B cell (primary cell): Measurements from ENCODE around the gene GSTP1. TPM values are rescaled to one million over a fixed set of nuclear protein-coding genes. Genes with fewer than 3 reads are reported as not detected.

Experiments used
- ATAC-seq: fragments of 200-7000 bp; cut with Tn5 transposase; one replicate; pipeline ENCODE4 v1.10.0; 2021; ENCODE audit warnings: low read depth, mild to moderate bottlenecking, moderate number of reproducible peaks, moderate library complexity
- CTCF ChIA-PET: fragments of 350-600 bp; sonication (Branson Sonifier 250); formaldehyde crosslinking; loops from one replicate; lab custom pipeline; 2021; ENCODE audit warnings: antibody characterized with exemption, inconsistent platforms; lab: Charles Lee
- POLR2A ChIA-PET: fragments of 350-600 bp; sonication (Branson Sonifier 250); formaldehyde crosslinking; loops from one replicate; lab custom pipeline; 2021; ENCODE audit warnings: antibody characterized with exemption; lab: Charles Lee
- DNase-seq: peaks from one replicate; pipeline ENCODE4 v3.0.0; 2013
- H2AFZ ChIP-seq: 2 replicates; pipeline ENCODE4 v1.6.1; 2012; ENCODE audit warnings: mild to moderate bottlenecking, low read depth, low read length; ENCODE audit not compliant: insufficient read depth, poor library complexity, severe bottlenecking
- H3K27ac ChIP-seq, 2 donors: 1 replicate in 1 of 2; 2 replicates in 1 of 2; pipeline ENCODE4 v1.5.1; 2012 to 2013; ENCODE audit warnings: low read length in 2 of 2, mild to moderate bottlenecking in 2 of 2, moderate library complexity in 1 of 2
- H3K27me3 ChIP-seq, 4 experiments: fragments of 200-600 bp in 1 of 4; sonication (generic) in 1 of 4; replicated peaks in 1 of 4; 1 replicate in 2 of 4; 2 replicates in 2 of 4; pipeline versions ENCODE4 v1.6.1 to v1.7.0; 2013 to 2016; ENCODE audit warnings: low read length in 3 of 4, mild to moderate bottlenecking in 2 of 4, mixed read lengths in 1 of 4, moderate library complexity in 1 of 4; ENCODE audit not compliant: insufficient read depth in 4 of 4, control insufficient read depth in 3 of 4; ENCODE audit errors: control extremely low read depth in 1 of 4
- H3K36me3 ChIP-seq, 2 experiments: replicated peaks in 1 of 2; 1 replicate in 1 of 2; 2 replicates in 1 of 2; pipeline versions ENCODE4 v1.6.1 to v1.7.1; 2013; ENCODE audit warnings: low read length in 1 of 2; ENCODE audit not compliant: insufficient read depth in 2 of 2, control insufficient read depth in 1 of 2; ENCODE audit errors: control extremely low read depth in 1 of 2, extremely low read depth in 1 of 2
- H3K4me1 ChIP-seq, 2 donors: fragments of 200-600 bp in 1 of 2; sonication (generic) in 1 of 2; 1 replicate in 1 of 2; 2 replicates in 1 of 2; pipeline versions ENCODE4 v1.5.1 to v1.6.1; 2013 to 2017; ENCODE audit warnings: low read length in 2 of 2; ENCODE audit not compliant: control insufficient read depth in 2 of 2, insufficient read depth in 2 of 2
- H3K4me2 ChIP-seq: replicated peaks from 2 replicates; pipeline ENCODE3; 2012; ENCODE audit warnings: mild to moderate bottlenecking, low read depth, low read length; ENCODE audit not compliant: poor library complexity, severe bottlenecking
- H3K4me3 ChIP-seq, 5 experiments: fragments of 200-600 bp in 1 of 5; sonication (generic) in 1 of 5; 1 replicate in 3 of 5; 2 replicates in 2 of 5; pipeline versions ENCODE4 v1.5.1 to v1.7.0; 2011 to 2016; ENCODE audit warnings: low read length in 4 of 5, mild to moderate bottlenecking in 4 of 5, low read depth in 2 of 5, control low read depth in 1 of 5, moderate library complexity in 1 of 5; ENCODE audit not compliant: insufficient read depth in 1 of 5; ENCODE audit errors: control extremely low read depth in 1 of 5, extremely low read depth in 1 of 5
- H3K79me2 ChIP-seq: fragments of 200-600 bp; sonication (generic); one replicate; pipeline ENCODE4 v1.6.0; 2016; ENCODE audit warnings: low read length; ENCODE audit not compliant: control insufficient read depth, insufficient read depth
- H3K9ac ChIP-seq: fragments of 200-600 bp; sonication (generic); 2 replicates; pipeline ENCODE4 v1.6.1; 2017; ENCODE audit warnings: mild to moderate bottlenecking, low read length, moderate library complexity
- H3K9me3 ChIP-seq, 3 donors: one replicate each; pipeline versions ENCODE4 v1.6.1 to v1.7.1; 2013; ENCODE audit warnings: low read length in 2 of 3; ENCODE audit not compliant: control insufficient read depth in 2 of 3, insufficient read depth in 1 of 3; ENCODE audit errors: control extremely low read depth in 1 of 3
- H4K20me1 ChIP-seq: 2 replicates; pipeline ENCODE4 v1.6.0; 2012; ENCODE audit warnings: mild to moderate bottlenecking, low read length; ENCODE audit not compliant: insufficient read depth, control insufficient read depth, poor library complexity, severe bottlenecking
- H3K27ac Mint-ChIP-seq: one replicate; pipeline ENCODE4 v1.8.0; 2021; ENCODE audit warnings: mixed read lengths
- H3K27me3 Mint-ChIP-seq: one replicate; pipeline ENCODE4 v1.8.0; 2021; ENCODE audit warnings: mixed read lengths
- H3K4me1 Mint-ChIP-seq: one replicate; pipeline ENCODE4 v1.8.0; 2021; ENCODE audit warnings: mixed read lengths
- H3K4me3 Mint-ChIP-seq: one replicate; pipeline ENCODE4 v1.8.0; 2021; ENCODE audit warnings: mixed read lengths
- H3K9me3 Mint-ChIP-seq: one replicate; pipeline ENCODE4 v1.8.0; 2022; ENCODE audit warnings: mixed read lengths; ENCODE audit not compliant: insufficient read depth
- CTCF ChIP-seq: fragments of 200-600 bp; IDR thresholded peaks from one replicate; pipeline ENCODE4 v1.8.0; 2022; ENCODE audit warnings: antibody characterized with exemption, mild to moderate bottlenecking
- EZH2 ChIP-seq: IDR thresholded peaks from 2 replicates; pipeline ENCODE4 v1.6.1; 2012; ENCODE audit warnings: borderline replicate concordance, low read depth, mild to moderate bottlenecking, moderate library complexity, low read length; ENCODE audit not compliant: insufficient read depth, poor library complexity, severe bottlenecking
- WGBS: methylation state at CpG from one replicate; pipeline ENCODE4 v1.1.5; 2013; ENCODE audit warnings: missing lambda C conversion rate; ENCODE audit not compliant: insufficient coverage; 5-methylcytosine and 5-hydroxymethylcytosine counted together
- intact Hi-C: fragments of 100-400 bp; cut with micrococcal nuclease; formaldehyde crosslinking; loops from one replicate; pipeline ENCODE4 v1.10.0; 2022
- polyA plus RNA-seq: library from polyadenylated mRNA; depleted of rRNA; stranded (reverse); fragments of >200 nt; gene quantifications from 2 replicates; pipeline ENCODE4 v1.2.3, GENCODE V29; 2012
- total RNA-seq, 2 donors: library from RNA; stranded (reverse); fragments of 120-200 nt in 1 of 2; gene quantifications; 1 replicate in 1 of 2; 2 replicates in 1 of 2; pipeline versions ENCODE4 v1.2.3 to v1.2.4, GENCODE V29; 2013 to 2022

Gene GSTP1
- total and polyA plus RNA-seq, 2 donors (not counting 1 experiment from before 2014, with no cell fraction given) = 200 to 313 TPM

DNA sequence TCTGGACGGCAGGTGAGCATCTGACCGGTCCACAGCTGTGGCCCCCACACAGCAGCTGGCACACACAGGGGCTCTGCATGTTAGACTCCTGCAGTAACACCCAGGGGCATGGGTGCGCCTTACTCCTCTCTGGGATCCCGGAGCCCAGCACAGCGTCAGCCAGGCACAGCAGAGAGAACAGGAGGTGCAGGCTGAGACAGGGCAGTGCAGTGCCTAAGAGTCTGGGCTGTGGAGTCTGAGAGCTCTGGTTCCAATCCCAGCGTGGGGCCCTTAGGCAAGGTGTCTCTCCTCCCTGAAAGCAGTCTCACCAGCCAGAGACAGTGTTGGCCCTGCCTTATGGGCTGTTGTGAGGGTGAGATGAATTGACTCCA is 43.8 kb downstream of the GSTP1 start:
- Mint-ChIP-seq H3K27me3 (no peaks in the 10 kb centered on the region), H3K27ac (no peak overlapping the region), H3K4me1 (peaks cover 17% of the 10 kb centered on the region), H3K4me3 (no peak overlapping the region), H3K9me3 (no peaks in the 10 kb centered on the region)
- Histone ChIP-seq H3K4me2 (no peak overlapping the region), H3K4me3 (no peak overlapping the region), H3K79me2 (no peaks in the 10 kb centered on the region), H2AFZ (no peak overlapping the region), H4K20me1 (peaks cover 9% of the 10 kb centered on the region), H3K9me3 (no peaks in the 10 kb centered on the region), H3K36me3 (no peaks in the 10 kb centered on the region), H3K27me3 (no peaks in the 10 kb centered on the region), H3K9ac (no peak overlapping the region), H3K4me1 (peaks cover 14 to 19% of the 10 kb centered on the region in 2 donors), H3K27ac (no peak overlapping the region)
- DNase-seq (no peak), ATAC-seq (no peak)
- POLR2A ChIA-PET = no interaction called here
- intact Hi-C loops = no loop called here
- 96% methylated on average over 6 of the region's 6 CpGs for WGBS
- TF ChIP-seq EZH2 (no peak), CTCF (no peak)
- CTCF ChIA-PET = interaction anchor here (0.6 to 7.5 kb wide), 9 partner anchors 12 to 55 kb away, joined by 3 to 105 read pairs (median 4); partner anchors contain the start of genes ACY3 and TBX10

DNA sequence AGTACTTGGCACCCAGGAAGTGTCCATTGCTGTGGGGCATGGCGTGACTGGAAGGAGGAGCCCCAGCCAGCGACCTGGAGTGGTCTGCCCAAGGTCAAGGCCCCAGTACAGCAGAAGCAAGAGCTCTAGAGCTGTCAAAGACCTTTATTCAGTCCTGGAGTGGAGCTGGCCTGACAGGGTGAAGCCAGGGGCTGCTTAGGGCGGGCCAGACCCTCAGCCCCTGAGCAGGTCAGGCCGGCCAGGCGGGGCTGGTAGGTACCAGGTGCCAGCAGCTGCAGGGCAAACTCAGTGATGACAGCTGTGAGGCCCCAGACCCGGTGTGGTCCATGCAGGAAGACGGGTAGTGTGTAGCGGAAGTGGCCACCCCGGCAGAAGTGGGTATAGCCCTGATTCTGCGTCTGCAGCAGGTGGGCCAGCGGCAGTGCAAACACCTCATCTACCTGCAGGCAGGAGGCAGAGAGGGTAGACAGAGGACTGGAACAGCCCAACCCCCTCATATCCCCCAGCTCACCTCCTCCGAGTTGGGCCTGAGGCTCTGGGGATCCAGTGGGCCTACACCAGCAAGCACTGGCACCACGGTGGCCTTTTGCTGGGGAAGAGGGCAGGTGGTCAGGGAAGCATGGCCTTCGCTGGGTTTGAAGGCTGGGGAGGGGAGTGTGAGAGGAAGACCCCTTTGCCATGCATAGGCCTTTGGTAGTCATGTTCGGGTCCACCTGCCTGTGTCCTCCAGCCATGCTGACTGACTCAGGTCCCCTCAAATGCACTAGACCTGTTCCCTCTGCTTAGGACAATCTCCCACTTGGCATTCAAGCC is 44.4 kb downstream of the GSTP1 start:
- Histone ChIP-seq H2AFZ (no peak overlapping the region), H3K36me3 (no peaks in the 10 kb centered on the region), H3K27me3 (no peaks in the 10 kb centered on the region), H3K79me2 (no peaks in the 10 kb centered on the region), H3K9me3 (no peaks in the 10 kb centered on the region), H3K9ac (no peak overlapping the region), H3K4me1 (peaks cover 14 to 19% of the 10 kb centered on the region in 2 donors), H3K4me2 (no peak overlapping the region), H3K27ac (no peak overlapping the region), H4K20me1 (peaks cover 9% of the 10 kb centered on the region), H3K4me3 (no peak overlapping the region)
- Mint-ChIP-seq H3K4me1 (peaks cover 17% of the 10 kb centered on the region), H3K9me3 (no peaks in the 10 kb centered on the region), H3K27me3 (no peaks in the 10 kb centered on the region), H3K27ac (no peak overlapping the region), H3K4me3 (no peak overlapping the region)
- POLR2A ChIA-PET = interaction anchor here (0.5 to 2.6 kb wide), 4 partner anchors 14 to 255 kb away, joined by 5 to 31 read pairs (median 10); partner anchors contain the start of genes ACY3, CLCF1 and GSTP1
- CTCF ChIA-PET = interaction anchor here (0.6 to 7.5 kb wide), 14 partner anchors 11 to 163 kb away, joined by 3 to 105 read pairs (median 8); partner anchors contain the start of genes ACY3, GSTP1 and TBX10
- DNase-seq (no peak), ATAC-seq (no peak)
- intact Hi-C loops = no loop called here
- 96% methylated on average over 12 of the region's 15 CpGs for WGBS
- TF ChIP-seq EZH2 (no peak), CTCF (no peak)
